ENCODE measurements around the gene POMGNT1.

DNA sequence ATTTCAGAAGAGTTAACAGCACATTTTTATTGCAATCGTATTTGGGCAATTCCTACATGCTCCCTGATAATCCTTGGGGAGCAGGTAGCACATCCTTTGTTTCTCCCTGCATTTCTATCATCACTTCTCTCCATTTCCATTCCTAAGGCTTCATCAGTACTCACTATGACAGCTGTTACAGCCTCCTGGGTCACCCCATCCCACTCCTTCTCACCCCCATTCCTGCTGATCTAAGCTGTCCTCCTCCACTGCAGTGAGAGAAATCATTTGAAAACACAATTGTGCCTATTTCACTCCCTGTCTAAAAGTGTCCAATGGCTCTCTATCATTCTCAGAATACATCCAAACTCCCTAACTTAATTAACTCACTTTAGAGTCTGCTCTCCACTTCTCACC, 40.3 kb downstream of the POMGNT1 start:
- TF ChIP-seq CTCF (IDR thresholded peaks at IDR 0.05; ENCODE audit: poor library complexity) (no peak), EZH2 (IDR thresholded peaks at IDR 0.05; ENCODE audit: borderline replicate concordance) (no peak)
